ENCODE measurements around the gene CKS2. TPM values are rescaled to one million over a fixed set of nuclear protein-coding genes. Genes with fewer than 3 reads are reported as not detected.
"Not testable (repeated sequence)": the region's sequence is repeated elsewhere in the genome, so short reads cannot be mapped to it uniquely, and the experiment has no call there.

CKS2 gene
- total RNA-seq, 1 donor = 17.0 TPM

GRCh38 chr9:89342213-89342612, 31.2 kb downstream of the CKS2 start:
- Histone ChIP-seq H3K36me3 (ENCODE audit: insufficient read depth, low read length) (peaks cover 74% of the 10 kb centered on the region), H3K79me2 (ENCODE audit: insufficient read depth, low read length) (no peaks in the 10 kb centered on the region), H3K27ac (ENCODE audit: low read depth, low read length) (no peak overlapping the region), H3K4me3 (ENCODE audit: insufficient read depth, low read length) (no peak overlapping the region), H4K20me1 (ENCODE audit: insufficient read depth, low read length) (peaks cover 2% of the 10 kb centered on the region), H3K4me2 (ENCODE audit: insufficient read depth, low read length) (no peak overlapping the region), H2AFZ (ENCODE audit: low read length) (no peak overlapping the region), H3K9me3 (ENCODE audit: low read depth, low read length) (no peaks in the 10 kb centered on the region), H3K4me1 (ENCODE audit: insufficient read depth, low read length) (no peaks in the 10 kb centered on the region), H3K27me3 (ENCODE audit: insufficient read depth, low read length) (no peaks in the 10 kb centered on the region)
- no peak for DNase-seq (ENCODE audit: insufficient read length, low spot score, missing footprints)
- TF ChIP-seq CTCF (IDR thresholded peaks at IDR 0.05; ENCODE audit: extremely low read depth, low read depth, low read length) = no peak

- Histone ChIP-seq H3K9me3 (ENCODE audit: low read depth, low read length) (no peaks in the 10 kb centered on the region), H3K4me1 (ENCODE audit: insufficient read depth, low read length) (no peaks in the 10 kb centered on the region), H3K4me3 (ENCODE audit: insufficient read depth, low read length) (no peak overlapping the region), H2AFZ (ENCODE audit: low read length) (no peak overlapping the region), H4K20me1 (ENCODE audit: insufficient read depth, low read length) (peaks cover 2% of the 10 kb centered on the region), H3K27ac (ENCODE audit: low read depth, low read length) (peak overlapping the region; percentile 20), H3K27me3 (ENCODE audit: insufficient read depth, low read length) (no peaks in the 10 kb centered on the region), H3K79me2 (ENCODE audit: insufficient read depth, low read length) (no peaks in the 10 kb centered on the region), H3K4me2 (ENCODE audit: insufficient read depth, low read length) (no peak overlapping the region), H3K36me3 (ENCODE audit: insufficient read depth, low read length) (peaks cover 73% of the 10 kb centered on the region)
- no peak for TF ChIP-seq CTCF (IDR thresholded peaks at IDR 0.05; ENCODE audit: extremely low read depth, low read depth, low read length)
- peak; percentile 71 for DNase-seq (ENCODE audit: insufficient read length, low spot score, missing footprints)
Measured at GRCh38 chr9:89342948-89343347, 32.0 kb downstream of the CKS2 start.

- not testable (repeated sequence) for H3K27ac ChIP-seq (ENCODE audit: low read depth, low read length); H3K27me3 ChIP-seq (ENCODE audit: insufficient read depth, low read length); H4K20me1 ChIP-seq (ENCODE audit: insufficient read depth, low read length); H3K4me2 ChIP-seq (ENCODE audit: insufficient read depth, low read length); H3K4me1 ChIP-seq (ENCODE audit: insufficient read depth, low read length); H3K9me3 ChIP-seq (ENCODE audit: low read depth, low read length); H2AFZ ChIP-seq (ENCODE audit: low read length); H3K4me3 ChIP-seq (ENCODE audit: insufficient read depth, low read length); H3K79me2 ChIP-seq (ENCODE audit: insufficient read depth, low read length); DNase-seq (ENCODE audit: insufficient read length, low spot score, missing footprints)
- peaks cover 77% of the 10 kb centered on the region for H3K36me3 ChIP-seq (ENCODE audit: insufficient read depth, low read length)
Measured at GRCh38 chr9:89343812-89344211, 32.8 kb downstream of the CKS2 start.

- no peaks in the 10 kb centered on the region for H3K27me3 ChIP-seq (ENCODE audit: insufficient read depth, low read length)
- H4K20me1 ChIP-seq (ENCODE audit: insufficient read depth, low read length) = peaks cover 2% of the 10 kb centered on the region
- no peaks in the 10 kb centered on the region for H3K79me2 ChIP-seq (ENCODE audit: insufficient read depth, low read length)
- H3K9me3 ChIP-seq (ENCODE audit: low read depth, low read length) = no peaks in the 10 kb centered on the region
- H2AFZ ChIP-seq (ENCODE audit: low read length) = no peak overlapping the region
- no peak overlapping the region for H3K4me2 ChIP-seq (ENCODE audit: insufficient read depth, low read length)
- no peaks in the 10 kb centered on the region for H3K4me1 ChIP-seq (ENCODE audit: insufficient read depth, low read length)
- peaks cover 78% of the 10 kb centered on the region for H3K36me3 ChIP-seq (ENCODE audit: insufficient read depth, low read length)
- H3K4me3 ChIP-seq (ENCODE audit: insufficient read depth, low read length) = no peak overlapping the region
- H3K27ac ChIP-seq (ENCODE audit: low read depth, low read length) = no peak overlapping the region
- DNase-seq (ENCODE audit: insufficient read length, low spot score, missing footprints) = peak; percentile 62
- TF ChIP-seq CTCF (IDR thresholded peaks at IDR 0.05; ENCODE audit: extremely low read depth, low read depth, low read length) = no peak
Measured at GRCh38 chr9:89345476-89345875, 34.5 kb downstream of the CKS2 start.
